HG03097 (cell line): Measurements from ENCODE around the gene NDUFAF5.

Experiments
- ATAC-seq: cut with Tn5 transposase; IDR thresholded peaks from one replicate; pipeline ENCODE4 v1.9.1; 2021; ENCODE audit not compliant: unreplicated experiment, low FRiP score

NDUFAF5 gene

GRCh38 chr20:13775867-13776266, 9.0 kb upstream of the NDUFAF5 start:
- ATAC-seq, result no peak

GRCh38 chr20:13777171-13777601, 7.6 kb upstream of the NDUFAF5 start:
- no peak for ATAC-seq

- no peak for ATAC-seq
Observed at GRCh38 chr20:13778827-13779226, 6.0 kb upstream of the NDUFAF5 start.

- ATAC-seq, result no peak
Observed at GRCh38 chr20:13783528-13783927, 1.3 kb upstream of the NDUFAF5 start.

- ATAC-seq, result peak; percentile 4
Observed at GRCh38 chr20:13784271-13784892, 446 bp upstream of the NDUFAF5 start.

- no peak for ATAC-seq
Observed at GRCh38 chr20:13786143-13786828, 1.5 kb downstream of the NDUFAF5 start.

GRCh38 chr20:13788167-13788834, 3.5 kb downstream of the NDUFAF5 start:
- ATAC-seq, result peak; percentile 32

- ATAC-seq, result no peak
Observed at GRCh38 chr20:13790708-13791107, 5.9 kb downstream of the NDUFAF5 start.

GRCh38 chr20:13791540-13792459, 7.0 kb downstream of the NDUFAF5 start:
- no peak for ATAC-seq

GRCh38 chr20:13793001-13793400, 8.2 kb downstream of the NDUFAF5 start:
- no peak for ATAC-seq

GRCh38 chr20:13794667-13795066, 9.8 kb downstream of the NDUFAF5 start:
- no peak for ATAC-seq

GRCh38 chr20:13799040-13799439, 14.2 kb downstream of the NDUFAF5 start:
- no peak for ATAC-seq

GRCh38 chr20:13799974-13800373, 15.1 kb downstream of the NDUFAF5 start:
- ATAC-seq, result no peak

- ATAC-seq, result no peak
Observed at GRCh38 chr20:13800728-13801134, 15.9 kb downstream of the NDUFAF5 start.

GRCh38 chr20:13809373-13809772, 24.5 kb downstream of the NDUFAF5 start:
- ATAC-seq, result no peak

- no peak for ATAC-seq
Observed at GRCh38 chr20:13809855-13810254, 25.0 kb downstream of the NDUFAF5 start.

- ATAC-seq, result no peak
Observed at GRCh38 chr20:13810446-13810845, 25.6 kb downstream of the NDUFAF5 start.

GRCh38 chr20:13813910-13814309, 29.1 kb downstream of the NDUFAF5 start:
- no peak for ATAC-seq

GRCh38 chr20:13814672-13815071, 29.8 kb downstream of the NDUFAF5 start:
- ATAC-seq, result no peak

- no peak for ATAC-seq
Observed at GRCh38 chr20:13816757-13817156, 31.9 kb downstream of the NDUFAF5 start.

GRCh38 chr20:13817342-13817741, 32.5 kb downstream of the NDUFAF5 start:
- ATAC-seq, result no peak
